Neural progenitor cell (in vitro differentiated cells): ENCODE results near the gene TJP1.

Experiments
- EZH2 ChIP-seq: fragments of 200-600 bp; sonication (generic); IDR thresholded peaks from 2 replicates; pipeline ENCODE4 v1.6.1; 2017; ENCODE audit warnings: antibody characterized with exemption, mild to moderate bottlenecking, moderate library complexity
- EZH2phosphoT487 ChIP-seq: fragments of 200-600 bp; sonication (generic); IDR thresholded peaks from 2 replicates; pipeline ENCODE4 v1.6.1; 2017; ENCODE audit warnings: antibody characterized with exemption
- TF ChIP-seq, protein P1 (sequence below): fragments of 200-600 bp; sonication (generic); IDR thresholded peaks from 2 replicates; pipeline ENCODE4 v1.5.1; 2017; ENCODE audit warnings: antibody characterized with exemption, mild to moderate bottlenecking

DNA sequence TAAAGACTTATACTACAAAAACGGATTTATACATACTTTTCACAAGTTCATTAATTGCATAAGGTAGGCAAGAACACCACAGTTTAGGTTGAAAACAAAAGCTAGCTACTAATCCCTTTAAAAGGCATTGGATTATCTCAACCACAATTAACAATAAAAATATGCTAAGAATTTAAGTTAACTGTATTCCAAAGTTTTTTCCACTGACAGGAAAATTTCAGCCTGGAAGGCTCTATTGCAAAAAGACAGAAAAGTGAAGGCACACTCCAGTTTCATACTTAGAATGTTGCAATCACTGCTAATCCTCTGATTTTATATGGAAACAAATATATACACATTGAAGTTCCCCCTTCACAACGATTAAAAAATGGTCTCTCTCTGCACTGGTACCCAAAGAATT lies 71.5 kb downstream of the TJP1 start:
- TF ChIP-seq, protein P1, sequence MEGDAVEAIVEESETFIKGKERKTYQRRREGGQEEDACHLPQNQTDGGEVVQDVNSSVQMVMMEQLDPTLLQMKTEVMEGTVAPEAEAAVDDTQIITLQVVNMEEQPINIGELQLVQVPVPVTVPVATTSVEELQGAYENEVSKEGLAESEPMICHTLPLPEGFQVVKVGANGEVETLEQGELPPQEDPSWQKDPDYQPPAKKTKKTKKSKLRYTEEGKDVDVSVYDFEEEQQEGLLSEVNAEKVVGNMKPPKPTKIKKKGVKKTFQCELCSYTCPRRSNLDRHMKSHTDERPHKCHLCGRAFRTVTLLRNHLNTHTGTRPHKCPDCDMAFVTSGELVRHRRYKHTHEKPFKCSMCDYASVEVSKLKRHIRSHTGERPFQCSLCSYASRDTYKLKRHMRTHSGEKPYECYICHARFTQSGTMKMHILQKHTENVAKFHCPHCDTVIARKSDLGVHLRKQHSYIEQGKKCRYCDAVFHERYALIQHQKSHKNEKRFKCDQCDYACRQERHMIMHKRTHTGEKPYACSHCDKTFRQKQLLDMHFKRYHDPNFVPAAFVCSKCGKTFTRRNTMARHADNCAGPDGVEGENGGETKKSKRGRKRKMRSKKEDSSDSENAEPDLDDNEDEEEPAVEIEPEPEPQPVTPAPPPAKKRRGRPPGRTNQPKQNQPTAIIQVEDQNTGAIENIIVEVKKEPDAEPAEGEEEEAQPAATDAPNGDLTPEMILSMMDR, result no peak
- TF ChIP-seq EZH2phosphoT487 (no peak), EZH2 (no peak)
